Stimulated activated CD4-positive, alpha-beta T cell treated with anti-CD3 and anti-CD28 coated beads, Interleukin-15, amount 100 ng/mL, for 24 hours (primary cell): Measurements from ENCODE around the gene RRP1B.
"Not testable (repeated sequence)": the region's sequence is repeated elsewhere in the genome, so short reads cannot be mapped to it uniquely, and the experiment has no call there.

Experiments used
- DNase-seq: peaks from one replicate; pipeline ENCODE4 v3.0.0-alpha.2; 2020

RRP1B gene

DNA sequence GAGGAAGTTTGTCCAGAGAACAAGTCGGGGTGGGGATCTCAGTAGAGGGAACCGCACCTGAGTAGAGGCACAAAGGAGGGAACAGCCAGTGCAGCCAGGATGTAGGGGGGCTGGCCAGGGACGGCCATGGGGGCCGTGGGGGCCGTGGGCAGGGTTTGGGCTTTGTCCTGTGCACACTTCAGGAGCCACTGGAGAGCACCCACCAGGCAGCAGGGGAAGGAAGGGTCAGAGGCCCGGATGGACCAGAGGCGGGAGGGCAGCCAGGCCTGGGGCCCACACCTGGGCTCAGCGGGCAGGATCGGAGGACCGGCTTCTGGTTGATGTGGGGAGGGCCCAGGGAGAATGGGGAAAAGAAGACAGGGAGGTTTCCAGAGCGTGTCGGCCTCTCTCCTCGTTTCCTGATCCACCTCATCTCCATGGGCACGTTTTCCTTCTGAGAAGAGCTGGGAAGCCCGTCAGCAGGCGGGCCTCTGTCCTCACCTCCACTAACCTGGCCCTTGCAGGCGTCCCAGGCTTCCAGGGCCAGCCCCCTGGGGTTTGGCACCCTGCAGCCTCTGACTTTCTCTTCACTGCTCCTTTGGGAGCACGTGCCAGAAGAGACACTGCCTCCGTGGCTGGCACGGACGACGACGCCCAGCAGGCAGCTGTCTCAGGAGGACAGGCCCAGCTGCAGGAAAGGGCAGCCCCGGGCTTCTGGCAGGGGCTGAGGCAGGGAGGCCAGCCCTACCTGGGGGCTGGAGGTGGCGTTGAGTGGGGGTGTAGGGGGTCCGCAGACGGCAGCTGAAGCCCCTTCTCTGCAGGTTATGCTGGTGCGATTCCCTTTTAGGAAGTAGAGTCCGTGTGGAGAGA lies 42.8 kb downstream of the RRP1B start:
- no peak for DNase-seq

DNA sequence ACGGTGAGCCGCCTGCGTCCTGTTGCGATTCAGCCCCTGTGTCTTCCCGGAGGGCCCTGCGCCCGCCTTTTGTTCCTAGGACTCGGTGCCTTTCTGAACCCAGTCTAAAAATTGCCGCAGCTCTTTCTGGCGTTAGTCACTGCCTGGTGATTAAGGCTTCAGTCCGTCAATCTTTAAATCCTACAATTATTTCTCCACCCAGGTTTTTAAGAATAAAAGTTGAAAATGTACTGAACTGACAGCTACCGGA lies 43.4 kb downstream of the RRP1B start:
- no peak for DNase-seq

- DNase-seq, result peak; percentile 46
These were observed 43.9 kb downstream of the RRP1B start for GRCh38 chr21:43703035-43703880.

DNA sequence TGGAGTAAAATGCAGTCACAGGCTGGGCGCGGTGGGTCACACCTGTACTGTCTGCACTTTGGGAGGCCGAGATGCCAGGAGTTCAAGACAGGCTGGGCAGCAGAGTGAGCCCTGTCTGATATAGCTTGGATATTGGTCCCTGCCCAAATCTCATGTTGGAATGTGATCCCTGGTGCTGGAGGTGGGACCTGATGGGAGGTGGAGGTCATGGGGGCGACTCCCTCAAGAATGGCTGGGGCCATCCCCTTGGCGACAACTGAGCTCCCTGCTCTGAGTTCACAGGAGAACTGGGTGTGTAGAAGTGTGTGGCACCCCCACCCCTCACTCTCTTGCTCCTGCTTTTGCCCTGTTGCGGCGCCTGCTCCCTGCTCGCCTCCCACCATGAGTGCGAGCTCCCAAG lies 48.1 kb downstream of the RRP1B start:
- DNase-seq, result no peak

DNA sequence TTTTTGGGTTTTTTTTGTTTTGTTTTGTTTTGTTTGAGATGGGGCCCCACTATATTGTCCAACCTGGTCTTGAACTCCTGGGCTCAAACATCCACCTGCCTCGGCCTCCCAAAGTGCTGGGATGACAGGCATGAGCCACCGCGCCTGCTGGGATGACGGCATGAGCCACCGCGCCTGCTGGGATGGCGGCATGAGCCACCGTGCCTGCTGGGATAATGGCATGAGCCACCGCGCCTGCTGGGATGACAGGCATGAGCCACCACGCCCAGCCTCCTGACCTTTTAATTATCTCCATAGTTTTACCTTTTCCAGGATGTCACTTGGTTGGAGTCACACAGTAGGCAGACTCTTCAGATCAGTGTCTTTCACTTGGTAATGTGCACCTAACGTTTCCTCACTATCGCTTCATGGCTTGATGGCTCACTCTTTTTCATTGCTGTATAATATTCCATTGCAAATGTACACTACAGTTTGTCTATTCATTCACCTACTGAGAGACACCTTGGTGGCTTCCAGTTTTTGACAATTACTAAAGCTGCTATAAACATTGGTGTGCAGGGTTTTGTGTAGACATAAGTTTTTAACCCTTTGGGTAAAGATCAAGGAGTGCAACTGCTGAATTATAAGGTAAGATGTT lies 49.5 kb downstream of the RRP1B start:
- no peak for DNase-seq

GRCh38 chr21:43712268-43712942 lies 53.0 kb downstream of the RRP1B start:
- no peak for DNase-seq

DNA sequence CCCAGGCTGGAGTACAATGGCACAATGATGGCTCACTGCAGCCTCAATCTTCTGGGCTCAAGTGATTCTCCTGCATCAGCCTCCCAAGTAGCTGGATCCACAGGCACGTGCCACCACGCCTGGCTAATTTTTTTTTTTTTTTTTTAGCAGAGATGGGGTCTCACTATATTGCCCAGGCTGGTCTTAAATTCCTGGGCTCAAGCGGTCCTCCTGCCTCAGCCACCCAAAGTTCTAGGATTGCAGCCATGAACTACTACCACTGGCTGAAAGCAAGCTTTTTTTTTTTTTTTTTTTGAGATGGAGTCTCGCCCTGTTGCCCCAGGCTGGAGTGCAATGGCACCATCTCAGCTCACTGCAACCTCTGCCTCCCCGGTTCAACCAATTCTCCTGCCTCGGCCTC lies 53.8 kb downstream of the RRP1B start:
- DNase-seq, result not testable (repeated sequence)

- DNase-seq, result no peak
These were observed 57.2 kb downstream of the RRP1B start for GRCh38 chr21:43716376-43717165.

DNA sequence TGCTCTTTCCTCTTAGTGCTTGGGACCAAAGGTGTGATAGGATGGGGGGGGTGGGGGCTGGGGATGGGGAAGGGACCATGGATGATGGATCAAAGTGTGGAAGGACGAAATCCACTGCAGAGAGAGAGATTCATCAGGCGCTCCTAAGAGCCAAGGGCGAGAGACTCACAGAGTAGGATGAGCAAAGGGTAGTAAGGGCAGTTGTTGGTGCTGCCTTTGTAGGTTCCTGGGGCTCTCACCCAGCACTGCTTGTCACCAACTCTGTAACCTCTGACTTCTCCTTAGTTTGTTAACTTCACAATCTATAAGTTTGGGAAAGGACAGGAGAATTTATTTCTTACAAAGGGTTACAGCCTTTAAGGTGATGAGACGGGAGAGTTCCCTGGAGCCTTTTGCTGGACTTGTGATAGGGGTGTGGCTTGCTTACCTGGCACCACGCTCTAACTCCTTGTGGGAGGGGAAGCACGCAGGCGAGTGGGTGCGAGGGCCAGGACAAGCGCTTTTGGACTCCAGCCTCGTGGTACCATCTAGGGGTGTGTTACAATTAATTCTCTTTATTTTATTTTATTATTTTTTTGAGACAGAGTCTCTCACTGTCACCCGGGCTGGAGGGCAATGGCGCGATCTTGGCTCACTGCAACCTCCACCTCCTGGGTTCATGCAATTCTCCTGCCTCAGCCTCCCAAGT lies 58.0 kb downstream of the RRP1B start:
- DNase-seq, result no peak

DNA sequence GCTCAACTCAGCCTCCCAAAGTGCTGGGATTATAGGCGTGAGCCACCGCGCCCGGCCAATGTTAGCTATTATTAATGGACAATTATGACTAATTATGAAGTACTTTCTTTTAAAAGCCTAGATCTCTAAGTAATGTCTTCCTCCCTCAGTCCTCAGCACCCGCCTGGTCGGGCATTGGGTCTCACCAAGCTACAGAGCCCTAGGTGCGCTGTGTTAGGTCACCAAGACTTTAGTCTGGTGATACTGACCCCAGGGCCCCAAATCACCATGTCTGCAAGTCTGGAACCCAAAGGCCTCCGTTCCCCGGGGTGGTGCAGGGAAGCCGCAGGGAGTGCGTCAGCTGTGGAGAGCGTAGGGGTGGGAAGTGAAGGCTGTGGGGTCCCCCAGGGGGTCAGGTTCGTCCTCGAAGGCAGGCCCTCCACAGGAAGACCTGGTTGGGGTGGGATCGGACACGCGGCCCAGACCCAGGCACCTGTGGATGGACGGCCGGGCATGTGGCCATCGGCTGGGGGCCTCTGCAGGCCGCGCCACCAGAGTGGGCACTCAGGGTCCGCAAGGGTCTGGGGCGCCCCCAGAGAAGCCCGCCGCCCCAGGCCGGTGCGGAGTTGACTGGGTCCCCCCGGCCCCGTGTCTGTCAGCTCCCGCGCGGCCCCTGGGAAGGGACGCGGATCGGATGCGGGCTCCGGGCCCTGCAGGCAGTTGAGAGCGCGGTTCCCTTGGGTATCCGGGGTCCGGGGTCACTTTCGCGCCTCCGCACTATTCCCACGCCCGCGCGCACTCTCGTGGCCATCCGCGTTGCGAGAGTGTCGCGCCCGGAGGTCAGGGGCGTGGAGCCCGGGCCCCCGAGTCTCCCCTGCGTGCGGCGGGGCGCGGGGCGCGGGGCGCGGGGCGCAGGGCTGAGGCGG lies 58.9 kb downstream of the RRP1B start:
- DNase-seq, result peak; percentile 26

GRCh38 chr21:43718872-43719747 lies 59.8 kb downstream of the RRP1B start, which contains the start of gene PDXK:
TSS of gene PDXK (plus strand) at chr21:43719129. CDS start at chr21:43719295, 166 bp downstream.
- peak; percentile 84 for DNase-seq

GRCh38 chr21:43719748-43720538 lies 60.6 kb downstream of the RRP1B start:
- DNase-seq, result peak; percentile 45

- DNase-seq, result no peak
These were observed 61.3 kb downstream of the RRP1B start for GRCh38 chr21:43720539-43721166.

GRCh38 chr21:43721206-43721605 lies 61.8 kb downstream of the RRP1B start:
- DNase-seq, result no peak

- no peak for DNase-seq
These were observed 62.6 kb downstream of the RRP1B start for GRCh38 chr21:43721939-43722338.

DNA sequence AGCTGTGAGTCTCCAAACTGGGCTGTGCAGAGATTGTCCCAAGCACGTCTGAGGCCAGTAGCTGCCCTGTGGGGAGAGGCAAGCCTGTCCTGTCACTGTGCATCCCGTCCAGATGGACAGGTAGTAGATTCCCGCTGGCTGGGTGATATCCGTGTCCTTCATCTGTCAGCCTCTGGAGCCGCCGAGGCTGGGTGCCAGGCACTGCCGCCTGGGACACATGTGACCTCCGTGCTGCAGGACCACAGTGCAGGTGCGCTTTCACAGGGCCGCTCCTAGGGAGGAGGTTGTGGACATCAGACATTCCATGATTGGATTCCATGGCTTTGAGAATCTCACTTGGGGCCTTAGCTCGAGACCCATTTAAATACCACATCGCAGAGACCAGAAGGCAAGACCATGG lies 64.3 kb downstream of the RRP1B start:
- no peak for DNase-seq

DNA sequence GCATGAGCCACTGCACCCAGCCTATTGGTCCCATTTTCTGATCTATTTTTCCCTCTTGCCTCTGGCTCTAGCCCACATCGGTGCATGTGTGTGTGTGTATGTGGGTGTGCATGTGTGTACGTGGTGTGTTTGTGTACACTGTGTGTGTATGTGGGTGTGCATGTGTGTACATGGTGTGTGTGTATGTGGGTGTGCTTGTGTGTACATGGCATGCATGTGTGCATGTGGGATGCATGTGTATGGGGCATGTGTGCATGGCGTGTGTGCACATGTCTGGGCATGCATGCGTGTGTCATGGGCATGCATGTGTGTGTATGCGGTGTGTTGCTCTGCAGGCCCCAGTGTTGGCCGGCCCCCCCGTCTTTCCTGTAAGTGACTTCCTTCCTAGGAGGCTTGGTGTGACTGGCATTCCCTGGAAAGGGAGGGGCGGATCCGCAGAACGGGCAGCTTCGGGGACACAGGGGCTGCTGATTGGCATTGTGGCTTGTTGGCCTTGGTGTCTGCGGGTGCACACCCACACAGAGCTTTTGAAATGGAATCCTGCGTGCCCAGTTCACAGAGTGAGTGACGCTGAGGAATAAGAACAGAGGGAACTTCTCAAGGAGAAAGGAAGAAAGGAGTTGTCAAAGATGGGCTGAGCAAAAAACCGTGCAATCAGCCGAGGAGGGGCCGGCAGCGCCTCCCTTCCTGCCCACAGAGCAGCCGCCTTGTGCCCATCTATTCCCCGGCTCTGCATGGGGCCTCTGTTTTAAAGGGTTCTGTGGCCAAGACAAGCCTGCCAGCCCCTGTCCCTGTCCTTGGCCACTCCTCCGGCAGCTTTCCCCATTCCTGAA lies 67.5 kb downstream of the RRP1B start:
- no peak for DNase-seq
